SU-DHL-6 (cell line): ENCODE measurements around the gene HNRNPUL1.

Source experiments
- H2AFZ ChIP-seq: fragments of 200-600 bp; sonication (generic); 2 replicates; pipeline ENCODE4 v1.6.1; 2014; ENCODE audit warnings: low read depth, mild to moderate bottlenecking, moderate library complexity, mixed read lengths, antibody characterized with exemption, low read length; ENCODE audit not compliant: severe bottlenecking
- H3F3A ChIP-seq: fragments of 200-600 bp; shearing (Covaris generic); 2 replicates; pipeline ENCODE4 v1.6.0; 2016; ENCODE audit warnings: antibody characterized with exemption, mild to moderate bottlenecking; ENCODE audit not compliant: insufficient read depth
- H3K27ac ChIP-seq: fragments of 200-600 bp; sonication (generic); 2 replicates; pipeline ENCODE4 v1.5.1; 2016; ENCODE audit warnings: low read depth, mild to moderate bottlenecking, low read length, moderate library complexity, mixed read lengths
- H3K27me3 ChIP-seq: fragments of 200-600 bp; sonication (generic), shearing (Covaris generic); 2 replicates; pipeline ENCODE4 v1.6.0; 2014; ENCODE audit warnings: mild to moderate bottlenecking, low read length
- H3K36me3 ChIP-seq: fragments of 200-600 bp; sonication (generic); 2 replicates; pipeline ENCODE4 v1.6.1; 2014; ENCODE audit warnings: mild to moderate bottlenecking, low read length, mixed read lengths
- H3K4me2 ChIP-seq: fragments of 300-600, 200-600 bp; shearing (Covaris generic), sonication (generic); 2 replicates; pipeline ENCODE4 v1.6.0; 2014; ENCODE audit warnings: low read length, low read depth, mild to moderate bottlenecking; ENCODE audit not compliant: poor library complexity, severe bottlenecking
- H3K4me3 ChIP-seq: fragments of 200-600 bp; sonication (generic); 2 replicates; pipeline ENCODE4 v1.5.1; 2014; ENCODE audit warnings: antibody characterized with exemption, low read length, mild to moderate bottlenecking, mixed read lengths; ENCODE audit not compliant: insufficient read depth, poor library complexity, severe bottlenecking
- H3K79me2 ChIP-seq: fragments of 200-600 bp; sonication (generic); 2 replicates; pipeline ENCODE4 v1.6.1; 2014; ENCODE audit warnings: mild to moderate bottlenecking, low read length, moderate library complexity; ENCODE audit not compliant: insufficient read depth
- H3K9ac ChIP-seq: fragments of 200-600 bp; sonication (generic); 2 replicates; pipeline ENCODE4 v1.7.0; 2014; ENCODE audit warnings: mild to moderate bottlenecking, low read length
- H3K9me2 ChIP-seq: fragments of 200-600 bp; sonication (generic); replicated peaks from 2 replicates; pipeline ENCODE4 v1.6.1; 2014; ENCODE audit warnings: low read length; ENCODE audit not compliant: insufficient read depth
- H3K9me3 ChIP-seq: fragments of 200-600 bp; sonication (generic); 2 replicates; pipeline ENCODE4 v1.6.1; 2014; ENCODE audit warnings: low read length, mixed read lengths; ENCODE audit not compliant: insufficient read depth
- H4K20me1 ChIP-seq: fragments of 200-600 bp; sonication (generic); 2 replicates; pipeline ENCODE4 v1.6.1; 2014; ENCODE audit warnings: low read depth, mild to moderate bottlenecking, antibody characterized with exemption, low read length, moderate library complexity, mixed read lengths
- EZH2phosphoT487 ChIP-seq: fragments of 200-600 bp; sonication (generic), shearing (Covaris generic); conservative IDR thresholded peaks from 2 replicates; pipeline ENCODE4 v1.6.1; 2018; ENCODE audit warnings: mild to moderate bottlenecking, antibody characterized with exemption, low read length, moderate library complexity, mixed read lengths
- TF ChIP-seq, protein P1 (sequence below): fragments of 200-600 bp; sonication (generic); IDR thresholded peaks from one replicate; pipeline ENCODE4 v1.5.1; 2017; ENCODE audit warnings: antibody characterized with exemption, mild to moderate bottlenecking, low read length, moderate library complexity; ENCODE audit not compliant: insufficient read depth, poor library complexity, severe bottlenecking

Gene HNRNPUL1

GRCh38 chr19:41302624-41303351 lies 38.6 kb downstream of the HNRNPUL1 start:
- no peaks in the 10 kb centered on the region for H3K9me3 ChIP-seq
- no peaks in the 10 kb centered on the region for H3K79me2 ChIP-seq
- no peak overlapping the region for H3K4me2 ChIP-seq
- H3K4me3 ChIP-seq: no peak overlapping the region
- no peak overlapping the region for H3K27ac ChIP-seq
- H3F3A ChIP-seq: peaks cover 18% of the 10 kb centered on the region
- no peak for TF ChIP-seq EZH2phosphoT487
- TF ChIP-seq, protein P1, sequence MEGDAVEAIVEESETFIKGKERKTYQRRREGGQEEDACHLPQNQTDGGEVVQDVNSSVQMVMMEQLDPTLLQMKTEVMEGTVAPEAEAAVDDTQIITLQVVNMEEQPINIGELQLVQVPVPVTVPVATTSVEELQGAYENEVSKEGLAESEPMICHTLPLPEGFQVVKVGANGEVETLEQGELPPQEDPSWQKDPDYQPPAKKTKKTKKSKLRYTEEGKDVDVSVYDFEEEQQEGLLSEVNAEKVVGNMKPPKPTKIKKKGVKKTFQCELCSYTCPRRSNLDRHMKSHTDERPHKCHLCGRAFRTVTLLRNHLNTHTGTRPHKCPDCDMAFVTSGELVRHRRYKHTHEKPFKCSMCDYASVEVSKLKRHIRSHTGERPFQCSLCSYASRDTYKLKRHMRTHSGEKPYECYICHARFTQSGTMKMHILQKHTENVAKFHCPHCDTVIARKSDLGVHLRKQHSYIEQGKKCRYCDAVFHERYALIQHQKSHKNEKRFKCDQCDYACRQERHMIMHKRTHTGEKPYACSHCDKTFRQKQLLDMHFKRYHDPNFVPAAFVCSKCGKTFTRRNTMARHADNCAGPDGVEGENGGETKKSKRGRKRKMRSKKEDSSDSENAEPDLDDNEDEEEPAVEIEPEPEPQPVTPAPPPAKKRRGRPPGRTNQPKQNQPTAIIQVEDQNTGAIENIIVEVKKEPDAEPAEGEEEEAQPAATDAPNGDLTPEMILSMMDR: no peak
- no peaks in the 10 kb centered on the region for H3K27me3 ChIP-seq
- no peaks in the 10 kb centered on the region for H4K20me1 ChIP-seq
- no peak overlapping the region for H3K9ac ChIP-seq
- no peak overlapping the region for H2AFZ ChIP-seq
- peaks cover 27% of the 10 kb centered on the region for H3K36me3 ChIP-seq
- no peaks in the 10 kb centered on the region for H3K9me2 ChIP-seq

DNA sequence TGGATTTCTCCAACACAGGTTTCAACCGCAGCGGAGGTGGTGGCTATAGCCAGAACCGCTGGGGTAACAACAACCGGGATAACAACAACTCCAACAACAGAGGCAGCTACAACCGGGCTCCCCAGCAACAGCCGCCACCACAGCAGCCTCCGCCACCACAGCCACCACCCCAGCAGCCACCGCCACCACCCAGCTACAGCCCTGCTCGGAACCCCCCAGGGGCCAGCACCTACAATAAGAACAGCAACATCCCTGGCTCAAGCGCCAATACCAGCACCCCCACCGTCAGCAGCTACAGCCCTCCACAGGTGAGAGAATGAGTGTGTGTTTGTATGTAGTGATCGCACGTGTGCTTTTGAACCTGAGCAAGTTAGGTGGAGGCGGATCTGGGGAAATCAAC lies 39.8 kb downstream of the HNRNPUL1 start:
- no peak overlapping the region for H3K9ac ChIP-seq
- H2AFZ ChIP-seq: no peak overlapping the region
- no peaks in the 10 kb centered on the region for H3K9me2 ChIP-seq
- no peaks in the 10 kb centered on the region for H3K9me3 ChIP-seq
- H3K4me2 ChIP-seq: no peak overlapping the region
- peaks cover 29% of the 10 kb centered on the region for H3F3A ChIP-seq
- H3K27me3 ChIP-seq: no peaks in the 10 kb centered on the region
- no peak overlapping the region for H3K4me3 ChIP-seq
- no peak for TF ChIP-seq EZH2phosphoT487
- TF ChIP-seq, protein P1: no peak
- peaks cover 27% of the 10 kb centered on the region for H3K36me3 ChIP-seq
- H3K27ac ChIP-seq: no peak overlapping the region
- H4K20me1 ChIP-seq: no peaks in the 10 kb centered on the region
- no peaks in the 10 kb centered on the region for H3K79me2 ChIP-seq

GRCh38 chr19:41304706-41305483 lies 40.7 kb downstream of the HNRNPUL1 start:
- Histone ChIP-seq H3K27me3 (no peaks in the 10 kb centered on the region), H3K4me3 (no peak overlapping the region), H3K9me2 (no peaks in the 10 kb centered on the region), H3K36me3 (peaks cover 27% of the 10 kb centered on the region), H2AFZ (no peak overlapping the region), H3K79me2 (no peaks in the 10 kb centered on the region), H3F3A (peaks cover 35% of the 10 kb centered on the region), H3K4me2 (no peak overlapping the region), H3K27ac (no peak overlapping the region), H3K9ac (no peak overlapping the region), H3K9me3 (no peaks in the 10 kb centered on the region), H4K20me1 (no peaks in the 10 kb centered on the region)
- TF ChIP-seq, protein P1: no peak
- no peak for TF ChIP-seq EZH2phosphoT487
